GM10266 (cell line): ENCODE data around the gene EXD3.
"Not testable (repeated sequence)": the region's sequence is repeated elsewhere in the genome, so short reads cannot be mapped to it uniquely, and the experiment has no call there.

Experiments
- DNase-seq: peaks from one replicate; pipeline ENCODE4 v3.0.0; 2012; ENCODE audit errors: extremely low spot score
- CTCF ChIP-seq: IDR thresholded peaks from 2 replicates; pipeline ENCODE4 v1.5.1; 2012; ENCODE audit warnings: mild to moderate bottlenecking, low read depth; ENCODE audit not compliant: control insufficient read depth, insufficient read depth; ENCODE audit errors: missing control alignments

EXD3 gene

DNA sequence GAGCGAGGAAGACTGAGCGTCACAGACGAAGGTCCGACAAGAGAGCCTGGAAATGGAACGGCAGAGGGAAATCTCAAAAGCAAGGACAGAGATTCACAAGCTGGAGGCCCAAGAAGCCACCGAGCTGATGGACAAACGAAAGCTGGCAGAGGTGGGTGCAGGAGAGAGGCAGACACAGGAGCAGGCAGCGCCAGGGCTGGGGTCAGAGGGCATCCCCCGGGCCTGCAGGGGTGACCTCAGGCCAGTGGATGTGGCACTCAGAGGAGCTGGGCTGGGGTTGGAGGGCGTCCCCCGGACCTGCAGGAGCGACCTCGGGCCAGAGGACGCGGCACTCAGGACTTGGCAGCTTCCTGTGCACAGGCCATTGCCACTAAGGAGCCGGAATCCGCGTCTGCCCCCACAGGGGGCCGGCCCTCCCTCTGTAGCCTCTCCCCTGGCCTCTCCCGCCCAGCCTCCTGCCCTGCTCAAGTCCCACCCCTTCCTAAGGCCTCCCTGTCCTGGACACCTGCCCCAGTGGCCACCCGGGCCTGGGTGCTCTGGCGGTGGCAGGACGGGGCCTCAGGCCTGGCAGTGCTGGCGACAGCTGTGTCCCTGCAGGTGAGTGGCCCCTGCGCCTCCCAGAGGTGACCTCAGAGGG lies 40.4 kb downstream of the EXD3 start:
- no peak for TF ChIP-seq CTCF

GRCh38 chr9:137381501-137382443 lies 41.2 kb downstream of the EXD3 start:
- TF ChIP-seq CTCF = no peak
- no peak for DNase-seq

More for the DNA sequence above, 40.4 kb downstream of the EXD3 start:
- no peak for DNase-seq

GRCh38 chr9:137380606-137381005 lies 42.4 kb downstream of the EXD3 start:
- TF ChIP-seq CTCF = no peak
- no peak for DNase-seq

DNA sequence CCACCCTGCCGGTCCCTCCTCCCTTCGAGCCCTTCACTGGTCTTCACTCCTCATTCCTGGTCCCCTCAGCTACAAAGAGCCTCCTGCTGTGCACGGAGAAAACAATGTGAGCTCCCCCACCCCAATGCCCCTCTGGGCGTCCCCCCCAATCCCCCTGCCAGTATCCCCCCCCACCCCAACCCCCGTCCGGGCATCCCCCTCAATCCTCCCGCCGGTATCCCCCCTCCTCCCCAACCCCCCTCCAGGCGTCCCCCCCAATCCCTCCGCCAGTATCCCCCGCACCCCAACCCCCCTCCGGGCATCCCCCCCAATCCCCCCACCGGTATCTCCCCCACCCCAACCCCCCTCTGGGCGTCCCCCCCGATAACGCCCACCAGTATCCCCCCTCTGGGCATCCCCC lies 42.8 kb downstream of the EXD3 start:
- TF ChIP-seq CTCF = no peak
- DNase-seq = no peak

DNA sequence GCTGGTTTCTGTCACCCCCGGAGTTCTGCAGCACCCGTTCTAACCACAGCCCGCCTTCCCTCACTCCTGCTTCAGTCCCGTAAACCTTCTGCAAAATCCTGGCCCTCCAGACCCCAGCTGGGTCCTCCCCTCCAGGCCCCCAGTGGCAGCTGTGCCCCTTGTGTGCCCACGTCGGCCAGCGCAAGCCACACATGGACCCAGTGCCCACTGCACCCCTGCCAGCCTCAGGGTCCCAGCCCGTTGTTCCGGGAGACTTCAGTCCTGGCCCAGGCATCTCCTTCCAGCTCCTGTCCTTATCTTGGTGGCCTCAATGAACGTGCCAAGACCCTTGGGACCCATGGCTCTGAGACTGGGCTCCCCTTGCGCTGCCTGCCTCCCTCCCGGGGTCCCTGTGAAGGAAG lies 43.2 kb downstream of the EXD3 start:
- DNase-seq = no peak
- TF ChIP-seq CTCF = no peak

DNA sequence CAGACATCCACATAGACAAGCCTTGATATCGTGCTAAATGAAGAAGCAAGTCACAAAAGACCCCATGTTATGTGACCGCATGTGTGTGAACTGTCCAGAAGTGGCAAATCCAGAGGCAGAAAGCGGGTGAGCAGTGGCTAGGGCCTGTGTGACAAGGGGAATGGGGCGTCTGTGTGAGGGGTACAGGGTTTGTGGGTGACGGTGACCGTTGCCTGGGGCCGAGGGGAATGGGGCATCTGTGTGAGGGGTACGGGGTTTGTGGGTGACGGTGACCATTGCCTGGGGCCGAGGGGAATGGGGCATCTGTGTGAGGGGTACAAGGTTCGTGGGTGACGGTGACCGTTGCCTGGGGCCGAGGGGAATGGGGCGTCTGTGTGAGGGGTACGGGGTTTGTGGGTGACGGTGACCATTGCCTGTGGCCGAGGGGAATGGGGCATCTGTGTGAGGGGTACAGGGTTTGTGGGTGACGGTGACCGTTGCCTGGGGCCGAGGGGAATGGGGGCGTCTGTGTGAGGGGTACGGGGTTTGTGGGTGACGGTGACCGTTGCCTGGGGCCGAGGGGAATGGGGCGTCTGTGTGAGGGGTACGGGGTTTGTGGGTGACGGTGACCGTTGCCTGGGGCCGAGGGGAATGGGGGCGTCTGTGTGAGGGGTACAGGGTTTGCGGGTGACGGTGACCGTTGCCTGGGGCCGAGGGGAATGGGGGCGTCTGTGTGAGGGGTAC lies 44.1 kb downstream of the EXD3 start:
- DNase-seq = not testable (repeated sequence)

- no peak for TF ChIP-seq CTCF
- no peak for DNase-seq
Measured at GRCh38 chr9:137376386-137376785, 46.6 kb downstream of the EXD3 start.
